Measurements from ENCODE around the gene SHMT2.

Gene SHMT2

GRCh38 chr12:57219205-57219992 lies 10.1 kb upstream of the SHMT2 start:
- Mint-ChIP-seq H3K4me1 (peaks cover 72% of the 10 kb centered on the region), H3K27me3 (peaks cover 94% of the 10 kb centered on the region), H3K36me3 (ENCODE audit: insufficient read depth) (peaks cover 14% of the 10 kb centered on the region), H3K9me3 (no peaks in the 10 kb centered on the region), H3K4me3 (no peak overlapping the region), H3K27ac (ENCODE audit: low read depth) (no peak overlapping the region)
- DNase-seq (ENCODE audit: low spot score in 2 of 2) (no peak), ATAC-seq (replicated peaks; ENCODE audit: extremely low read depth, poor library complexity, severe bottlenecking) (no peak)

- DNase-seq (ENCODE audit: low spot score in 2 of 2) (no peak), ATAC-seq (replicated peaks; ENCODE audit: extremely low read depth, poor library complexity, severe bottlenecking) (no peak)
- Mint-ChIP-seq H3K36me3 (ENCODE audit: insufficient read depth) (peaks cover 15% of the 10 kb centered on the region), H3K4me1 (peaks cover 64% of the 10 kb centered on the region), H3K9me3 (no peaks in the 10 kb centered on the region), H3K4me3 (no peak overlapping the region), H3K27me3 (peaks cover 92% of the 10 kb centered on the region), H3K27ac (ENCODE audit: low read depth) (no peak overlapping the region)
Measured at GRCh38 chr12:57219993-57220754, 9.3 kb upstream of the SHMT2 start.

- peaks cover 13% of the 10 kb centered on the region for H3K36me3 Mint-ChIP-seq (ENCODE audit: insufficient read depth)
- no peak overlapping the region for H3K27ac Mint-ChIP-seq (ENCODE audit: low read depth)
- no peak for ATAC-seq (replicated peaks; ENCODE audit: extremely low read depth, poor library complexity, severe bottlenecking)
- DNase-seq (ENCODE audit: low spot score in 2 of 2) = no peak
- H3K4me1 Mint-ChIP-seq = peaks cover 59% of the 10 kb centered on the region
- H3K4me3 Mint-ChIP-seq = no peak overlapping the region
- no peaks in the 10 kb centered on the region for H3K9me3 Mint-ChIP-seq
- peaks cover 92% of the 10 kb centered on the region for H3K27me3 Mint-ChIP-seq
Measured at GRCh38 chr12:57220770-57221168, 8.7 kb upstream of the SHMT2 start.

DNA sequence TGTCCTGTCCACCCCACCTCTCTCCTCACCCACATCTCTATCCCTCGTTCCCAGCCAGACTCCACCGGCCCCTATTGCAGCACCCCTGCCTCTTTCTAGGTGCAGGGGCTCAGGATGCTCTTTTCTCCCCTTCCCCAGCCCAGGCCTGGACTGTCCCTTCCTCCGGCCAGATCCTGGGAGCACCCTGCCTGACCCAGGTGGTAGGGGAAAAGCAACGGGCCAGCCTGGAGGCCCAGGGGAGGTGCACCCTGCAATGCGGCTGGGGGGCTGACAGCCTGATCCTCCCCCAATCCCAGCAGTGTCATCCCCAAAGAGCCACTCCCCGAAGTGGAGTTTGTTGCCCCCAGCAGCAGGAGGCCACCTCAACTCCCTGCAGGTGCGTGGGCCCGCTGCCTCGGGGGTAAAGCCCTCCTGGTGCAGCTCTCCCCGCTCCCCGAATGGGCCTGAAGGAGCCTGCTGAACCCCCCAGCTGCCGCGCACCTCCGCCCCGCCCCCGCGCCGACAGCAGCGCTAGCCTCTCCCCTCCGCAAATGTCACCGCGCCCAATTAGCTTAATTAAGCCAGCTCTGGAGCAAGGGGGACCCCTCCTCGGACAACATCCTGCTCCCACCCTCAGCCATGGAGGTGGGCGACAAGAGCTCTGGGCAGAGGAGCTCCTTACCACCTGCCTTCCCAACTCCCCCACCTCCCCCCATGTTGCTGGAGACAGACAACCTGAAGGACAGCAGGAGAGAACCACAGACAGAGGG lies 8.2 kb upstream of the SHMT2 start:
- no peak overlapping the region for H3K4me3 Mint-ChIP-seq
- DNase-seq (ENCODE audit: low spot score in 2 of 2) (no peak), ATAC-seq (replicated peaks; ENCODE audit: extremely low read depth, poor library complexity, severe bottlenecking) (no peak)
- peaks cover 59% of the 10 kb centered on the region for H3K4me1 Mint-ChIP-seq
- peaks cover 14% of the 10 kb centered on the region for H3K36me3 Mint-ChIP-seq (ENCODE audit: insufficient read depth)
- no peaks in the 10 kb centered on the region for H3K9me3 Mint-ChIP-seq
- H3K27me3 Mint-ChIP-seq = peaks cover 94% of the 10 kb centered on the region
- peak overlapping the region; percentile 20 for H3K27ac Mint-ChIP-seq (ENCODE audit: low read depth)

DNA sequence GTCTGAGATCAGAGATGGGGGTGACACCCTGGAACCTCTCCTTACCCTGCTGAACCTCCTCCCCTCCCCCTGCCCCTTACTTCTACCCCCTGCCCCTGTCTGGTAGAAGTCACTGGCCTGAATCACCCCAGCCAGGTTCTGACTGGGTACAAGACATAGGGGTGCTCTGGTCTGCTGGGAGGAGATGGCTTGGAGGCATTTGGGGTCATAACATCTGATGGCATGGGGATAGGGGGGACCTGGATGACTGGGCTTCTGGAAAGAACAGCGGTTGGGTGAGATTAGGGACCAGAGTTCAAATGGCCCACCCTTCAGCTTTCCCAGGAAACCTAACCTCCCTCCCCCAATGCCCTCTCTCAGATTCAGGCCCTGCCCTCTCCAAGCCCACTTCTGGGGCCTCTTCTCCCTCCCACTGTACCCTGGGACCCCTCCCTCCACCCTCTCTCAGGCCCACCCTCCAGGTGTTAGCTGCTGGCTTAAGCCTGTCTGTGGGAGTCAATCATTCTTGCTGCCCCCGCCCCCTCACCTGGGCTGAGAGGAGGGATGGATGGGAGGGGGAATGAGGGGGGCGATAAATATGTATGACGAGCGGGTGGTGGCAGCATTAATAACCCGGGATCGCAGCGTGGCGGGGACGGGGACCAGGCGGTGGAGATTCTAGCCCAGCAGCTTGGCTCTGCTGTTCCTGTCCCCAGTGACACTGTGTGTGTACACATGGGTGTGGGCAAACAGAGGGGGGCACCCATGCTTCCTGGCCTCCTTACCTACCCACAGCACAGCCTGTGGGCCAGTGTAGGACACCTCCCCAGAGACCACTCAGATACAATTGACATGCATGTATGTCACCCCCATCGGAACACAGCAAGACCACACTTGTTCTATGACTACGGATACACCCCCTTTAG lies 7.0 kb upstream of the SHMT2 start:
- ATAC-seq (replicated peaks; ENCODE audit: extremely low read depth, poor library complexity, severe bottlenecking) (no peak), DNase-seq (ENCODE audit: low spot score in 2 of 2) (no peak)
- Mint-ChIP-seq H3K27ac (ENCODE audit: low read depth) (peak overlapping the region; percentile 49), H3K4me3 (peak overlapping the region; percentile 10), H3K36me3 (ENCODE audit: insufficient read depth) (peaks cover 16% of the 10 kb centered on the region), H3K27me3 (peaks cover 99% of the 10 kb centered on the region), H3K9me3 (no peaks in the 10 kb centered on the region), H3K4me1 (peaks cover 58% of the 10 kb centered on the region)

- Mint-ChIP-seq H3K36me3 (ENCODE audit: insufficient read depth) (peaks cover 16% of the 10 kb centered on the region), H3K9me3 (no peaks in the 10 kb centered on the region), H3K4me3 (peak overlapping the region; percentile 10), H3K27me3 (peaks cover 95% of the 10 kb centered on the region), H3K4me1 (peaks cover 50% of the 10 kb centered on the region), H3K27ac (ENCODE audit: low read depth) (peak overlapping the region; percentile 49)
- DNase-seq (ENCODE audit: low spot score in 2 of 2) = peak in 1 of 2 donors; percentile 68
- peak; percentile 93 for ATAC-seq (replicated peaks; ENCODE audit: extremely low read depth, poor library complexity, severe bottlenecking)
Measured at GRCh38 chr12:57223191-57224165, 6.0 kb upstream of the SHMT2 start.

GRCh38 chr12:57224278-57224972 lies 5.1 kb upstream of the SHMT2 start:
- Mint-ChIP-seq H3K4me3 (no peak overlapping the region), H3K27me3 (peaks cover 85% of the 10 kb centered on the region), H3K9me3 (no peaks in the 10 kb centered on the region), H3K27ac (ENCODE audit: low read depth) (no peak overlapping the region), H3K4me1 (peaks cover 55% of the 10 kb centered on the region), H3K36me3 (ENCODE audit: insufficient read depth) (peaks cover 19% of the 10 kb centered on the region)
- DNase-seq (ENCODE audit: low spot score in 2 of 2) = no peak
- no peak for ATAC-seq (replicated peaks; ENCODE audit: extremely low read depth, poor library complexity, severe bottlenecking)

- Mint-ChIP-seq H3K4me1 (peaks cover 57% of the 10 kb centered on the region), H3K27ac (ENCODE audit: low read depth) (no peak overlapping the region), H3K9me3 (no peaks in the 10 kb centered on the region), H3K27me3 (peaks cover 78% of the 10 kb centered on the region), H3K36me3 (ENCODE audit: insufficient read depth) (peaks cover 24% of the 10 kb centered on the region), H3K4me3 (no peak overlapping the region)
- DNase-seq (ENCODE audit: low spot score in 2 of 2) (no peak), ATAC-seq (replicated peaks; ENCODE audit: extremely low read depth, poor library complexity, severe bottlenecking) (no peak)
Measured at GRCh38 chr12:57224973-57225679, 4.4 kb upstream of the SHMT2 start.

DNA sequence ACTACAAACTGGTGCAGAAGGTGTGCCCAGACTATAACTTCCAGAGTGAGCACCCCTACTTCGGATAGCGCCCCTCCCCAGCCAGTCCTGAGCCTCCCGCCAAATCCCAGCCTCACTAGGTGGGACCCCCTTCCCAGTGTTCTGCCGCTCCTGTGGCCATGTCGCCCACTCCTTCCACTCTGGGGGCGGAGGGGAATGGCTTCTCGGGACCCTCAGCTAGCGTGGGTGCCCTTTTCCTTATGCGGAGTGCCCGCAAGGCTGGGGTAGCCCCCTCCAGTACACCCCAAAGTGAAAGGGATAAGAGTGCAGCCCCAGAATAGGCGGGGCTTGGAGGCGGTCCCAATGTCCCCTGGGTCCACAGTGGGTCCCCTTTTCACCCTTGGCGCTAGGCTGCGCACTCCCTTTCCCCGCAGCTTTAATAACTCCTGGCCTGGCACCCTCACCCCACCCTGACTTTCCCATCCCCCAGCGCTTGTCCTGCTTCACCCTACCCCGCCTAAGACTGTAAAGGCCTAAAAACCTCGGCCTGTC lies 3.8 kb upstream of the SHMT2 start:
- H3K27me3 Mint-ChIP-seq = peaks cover 72% of the 10 kb centered on the region
- H3K4me3 Mint-ChIP-seq = no peak overlapping the region
- DNase-seq (ENCODE audit: low spot score in 2 of 2) = no peak
- peaks cover 24% of the 10 kb centered on the region for H3K36me3 Mint-ChIP-seq (ENCODE audit: insufficient read depth)
- H3K27ac Mint-ChIP-seq (ENCODE audit: low read depth) = no peak overlapping the region
- H3K4me1 Mint-ChIP-seq = peaks cover 61% of the 10 kb centered on the region
- H3K9me3 Mint-ChIP-seq = no peaks in the 10 kb centered on the region
- ATAC-seq (replicated peaks; ENCODE audit: extremely low read depth, poor library complexity, severe bottlenecking) = no peak

DNA sequence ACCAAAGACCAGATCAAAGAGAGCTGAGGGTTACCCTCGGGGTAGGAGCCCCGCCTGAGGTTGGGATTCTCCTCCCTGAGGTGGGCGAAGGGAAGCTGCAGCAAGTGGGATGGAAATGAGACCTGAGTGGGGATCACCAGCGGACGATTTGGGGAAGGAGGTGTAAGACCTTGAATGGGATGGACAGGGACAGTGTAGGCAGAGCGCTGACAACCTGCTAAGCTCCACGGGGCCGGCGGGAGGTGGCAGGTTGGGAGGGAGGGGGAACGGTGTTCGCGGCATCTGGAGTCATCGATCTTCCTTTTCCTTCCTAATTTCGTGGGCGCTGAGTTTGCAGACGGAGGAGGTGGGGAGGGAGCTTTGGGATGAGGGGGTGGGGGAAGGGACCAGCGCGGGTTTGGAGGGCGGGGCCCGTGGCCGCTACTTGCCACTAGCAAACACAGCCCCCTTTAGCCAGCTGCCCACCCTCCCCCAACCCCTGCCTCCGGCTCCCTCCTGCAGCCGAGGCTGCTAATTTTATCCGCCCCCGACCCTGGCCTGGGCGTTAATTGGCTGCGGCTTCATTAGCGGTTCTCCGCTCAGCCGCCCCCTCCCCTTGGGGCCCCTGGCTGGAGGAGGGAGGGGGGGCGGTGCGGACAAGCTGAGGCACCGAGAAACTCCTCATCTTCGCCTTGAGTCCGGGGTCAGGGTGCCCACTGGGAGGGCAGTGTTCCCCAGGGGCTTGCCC lies 2.8 kb upstream of the SHMT2 start:
- peaks cover 59% of the 10 kb centered on the region for H3K4me1 Mint-ChIP-seq
- peaks cover 62% of the 10 kb centered on the region for H3K27me3 Mint-ChIP-seq
- H3K4me3 Mint-ChIP-seq = peak overlapping the region; percentile 1
- no peak overlapping the region for H3K27ac Mint-ChIP-seq (ENCODE audit: low read depth)
- ATAC-seq (replicated peaks; ENCODE audit: extremely low read depth, poor library complexity, severe bottlenecking) = no peak
- no peak for DNase-seq (ENCODE audit: low spot score in 2 of 2)
- no peaks in the 10 kb centered on the region for H3K9me3 Mint-ChIP-seq
- H3K36me3 Mint-ChIP-seq (ENCODE audit: insufficient read depth) = peaks cover 24% of the 10 kb centered on the region

Measured in central memory CD8-positive, alpha-beta T cell (primary cell).